ENCODE data around the gene SYCP2L.

Gene SYCP2L

DNA sequence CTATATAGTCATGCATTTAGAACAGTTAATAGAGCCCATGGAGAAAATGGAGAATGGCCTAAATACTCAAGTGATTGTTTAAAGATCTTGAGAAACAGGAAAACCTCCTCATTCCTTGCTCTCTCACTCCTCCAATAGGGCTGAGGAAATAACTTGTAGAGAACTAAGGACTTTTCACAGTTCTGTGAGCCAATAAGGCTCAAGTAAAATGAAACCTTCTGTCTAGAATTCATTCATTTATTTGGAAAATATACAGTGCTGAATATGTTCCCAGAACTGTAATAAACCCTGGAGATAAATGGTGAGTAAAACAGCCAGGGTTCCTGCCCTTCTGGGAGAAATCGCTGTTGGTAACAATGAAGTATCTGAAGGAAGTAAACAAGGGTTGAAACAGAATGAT lies 122.0 kb downstream of the SYCP2L start:
- DNase-seq (ENCODE audit: low spot score): no peak

GRCh38 chr6:11009353-11009752 lies 122.5 kb downstream of the SYCP2L start:
- no peak for DNase-seq (ENCODE audit: low spot score)

DNA sequence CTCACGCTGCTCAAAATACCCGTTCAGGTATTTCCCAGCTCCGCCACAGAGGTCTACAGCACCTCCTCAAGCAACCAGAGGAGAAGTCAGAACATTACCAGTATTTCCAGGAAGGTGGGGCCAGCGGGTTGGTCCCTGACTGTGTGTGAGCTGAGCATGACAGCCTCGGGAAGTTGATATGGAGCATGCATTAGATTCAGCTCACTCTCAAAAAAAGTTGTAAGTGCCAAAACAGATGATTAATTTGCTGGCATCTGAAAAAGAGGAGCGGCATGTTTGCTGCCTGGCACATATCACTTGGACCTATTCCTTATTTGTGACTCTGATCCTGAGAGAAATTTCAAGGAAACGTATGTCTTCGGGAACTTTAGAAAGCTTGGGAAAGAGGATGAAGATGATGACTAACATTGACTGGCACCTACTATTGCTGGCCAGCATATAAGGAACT lies 125.0 kb downstream of the SYCP2L start:
- DNase-seq (ENCODE audit: low spot score): no peak

DNA sequence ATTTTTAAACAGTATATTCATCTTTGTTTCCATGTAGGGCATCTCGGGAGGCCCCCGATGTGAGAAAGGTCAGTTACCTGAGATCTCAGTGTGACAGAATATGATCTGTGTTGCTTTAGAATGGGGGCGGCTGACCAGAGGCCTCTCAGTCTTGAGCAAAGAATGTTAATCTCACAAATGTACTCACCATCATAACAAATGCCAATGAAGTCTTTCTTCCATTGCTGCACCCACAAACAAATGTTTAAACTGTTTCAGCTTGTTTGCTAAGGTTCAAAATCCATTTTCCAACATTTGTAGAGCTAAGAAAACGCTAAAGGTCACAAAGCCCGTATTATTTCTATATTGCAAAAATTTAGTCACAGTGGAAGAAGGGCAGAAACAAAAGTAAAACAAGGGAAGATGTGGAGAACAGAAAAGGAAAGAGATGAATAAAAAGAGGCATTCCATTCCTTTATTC lies 125.5 kb downstream of the SYCP2L start:
- no peak for DNase-seq (ENCODE audit: low spot score)

DNA sequence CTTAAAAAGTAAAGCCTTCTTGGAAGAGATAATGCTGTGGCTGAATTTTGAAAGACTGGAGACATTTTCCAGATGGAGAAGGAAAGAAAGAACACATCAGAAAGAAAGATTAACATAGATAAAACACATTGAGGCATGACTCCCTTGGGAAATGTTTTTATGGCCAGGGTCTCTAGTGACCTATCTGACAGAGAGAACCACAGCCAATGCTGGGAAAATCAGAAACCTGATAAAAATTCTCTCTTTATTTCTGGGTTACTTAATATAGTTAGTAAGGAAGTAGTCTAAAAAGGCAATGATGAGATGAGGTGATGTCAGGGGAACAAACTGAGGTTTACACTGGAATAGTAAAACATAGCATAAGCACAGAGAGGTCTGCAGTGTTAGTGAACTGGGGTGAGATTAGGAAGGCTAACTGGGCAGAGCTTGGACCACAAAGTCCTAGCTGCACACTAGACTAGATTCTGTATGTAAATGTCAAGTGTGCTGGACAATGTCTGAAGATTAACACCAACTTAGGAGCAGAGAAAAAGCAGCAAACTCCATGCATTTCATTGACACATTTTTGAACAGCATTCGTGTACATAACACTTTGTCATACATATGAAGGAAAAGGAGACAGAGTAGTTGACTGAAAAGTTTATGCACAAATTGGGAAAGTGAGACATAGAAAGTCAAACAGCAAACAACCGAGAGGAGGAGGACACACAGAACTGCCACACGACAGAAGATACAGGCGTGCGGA lies 126.3 kb downstream of the SYCP2L start:
- no peak for DNase-seq (ENCODE audit: low spot score)

DNA sequence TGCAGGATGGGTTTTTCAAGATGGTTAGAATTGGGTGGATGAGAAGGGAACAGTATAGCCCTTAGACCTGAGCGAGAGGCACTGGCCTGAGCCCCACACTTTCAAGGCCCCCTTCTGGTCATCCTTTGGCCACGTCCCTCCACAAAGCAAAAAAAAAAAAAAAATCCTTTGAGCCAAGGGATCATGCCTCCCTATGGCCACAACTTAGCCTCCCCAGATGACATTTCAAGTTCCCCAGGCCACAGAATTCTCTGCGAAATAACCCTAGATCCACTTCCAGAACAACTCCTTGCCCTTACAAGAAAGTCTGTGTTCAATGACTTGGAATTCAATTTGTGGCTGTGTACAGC lies 126.8 kb downstream of the SYCP2L start:
- DNase-seq (ENCODE audit: low spot score): no peak

GRCh38 chr6:11015102-11015501 lies 128.2 kb downstream of the SYCP2L start:
- no peak for DNase-seq (ENCODE audit: low spot score)

- DNase-seq (ENCODE audit: low spot score): no peak
Observed at GRCh38 chr6:11016452-11016851, 129.6 kb downstream of the SYCP2L start.

DNA sequence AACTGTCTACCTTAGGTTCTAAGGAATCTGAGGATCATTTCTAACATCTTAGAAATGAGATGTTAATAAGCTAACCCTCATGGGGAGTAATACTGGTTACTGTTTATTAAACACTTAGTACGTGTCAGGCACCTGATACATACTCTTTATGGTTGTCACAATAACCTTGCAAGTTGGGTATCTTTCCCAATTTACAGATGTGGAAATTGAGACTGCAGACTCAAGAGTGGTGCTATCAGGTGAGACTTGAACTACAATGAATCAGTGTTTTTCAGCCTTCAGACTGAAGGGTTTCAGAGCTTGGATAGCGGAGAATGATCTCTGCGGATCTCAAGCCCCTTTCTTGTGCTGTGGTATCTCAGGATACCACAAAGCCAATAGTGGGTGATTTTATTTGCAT lies 130.2 kb downstream of the SYCP2L start:
- DNase-seq (ENCODE audit: low spot score): no peak

DNA sequence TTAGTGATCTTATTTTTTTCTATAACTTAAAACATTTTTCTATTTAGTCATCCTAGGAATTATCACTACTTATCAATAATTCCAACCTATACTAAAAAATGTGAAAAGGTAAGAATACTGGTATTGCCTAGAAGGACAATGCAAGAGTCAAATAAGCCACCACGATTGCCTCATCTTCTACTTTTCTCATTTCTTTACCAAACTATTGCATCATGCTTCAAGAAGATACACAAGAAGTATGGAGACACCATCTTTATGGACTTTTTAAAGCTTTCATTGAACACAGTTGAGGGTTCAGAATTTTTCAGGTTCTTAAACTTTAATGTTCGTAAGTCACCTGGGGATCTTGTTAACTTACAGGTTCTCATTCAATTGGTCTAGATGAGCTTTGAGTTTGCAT lies 131.4 kb downstream of the SYCP2L start:
- DNase-seq (ENCODE audit: low spot score): no peak

GRCh38 chr6:11021003-11021402 lies 134.2 kb downstream of the SYCP2L start:
- DNase-seq (ENCODE audit: low spot score): no peak

- DNase-seq (ENCODE audit: low spot score): no peak
Observed at GRCh38 chr6:11021714-11022113, 134.9 kb downstream of the SYCP2L start.

- DNase-seq (ENCODE audit: low spot score): no peak
Observed at GRCh38 chr6:11023032-11023431, 136.2 kb downstream of the SYCP2L start.

Measured in CD4-positive, alpha-beta T cell treated with Interleukin-6 at 100 ng/mL for 8 hours (primary cell).